Stimulated activated naive B cell treated with anti-CD40 and anti-IgM and Interleukin-4, amounts not matched to agents 10 μg/mL and 1 μg/mL and 100 μg/mL, for 72 hours (primary cell): Measurements from ENCODE around the gene TPCN1.

Experiments used
- ATAC-seq, 2 donors: fragments of 150-1000 bp; cut with Tn5 transposase; replicated peaks; 2 replicates each; pipeline ENCODE4 v1.10.0; 2021; ENCODE audit warnings: moderate library complexity in 1 of 2
- DNase-seq: peaks from one replicate; pipeline ENCODE4 v3.0.0; 2021
- H3K27ac Mint-ChIP-seq: one replicate; pipeline ENCODE4 v1.8.0; 2022; ENCODE audit warnings: mild to moderate bottlenecking, mixed read lengths
- H3K27me3 Mint-ChIP-seq, 2 donors: one replicate each; pipeline ENCODE4 v1.8.0; 2022; ENCODE audit warnings: mixed read lengths in 2 of 2
- H3K36me3 Mint-ChIP-seq, 2 donors: one replicate each; pipeline ENCODE4 v1.8.0; 2022; ENCODE audit warnings: mixed read lengths in 2 of 2, mild to moderate bottlenecking in 1 of 2
- H3K4me1 Mint-ChIP-seq, 2 donors: one replicate each; pipeline ENCODE4 v1.8.0; 2022; ENCODE audit warnings: mixed read lengths in 2 of 2, mild to moderate bottlenecking in 1 of 2
- H3K4me3 Mint-ChIP-seq, 2 donors: one replicate each; pipeline ENCODE4 v1.8.0; 2022; ENCODE audit warnings: mild to moderate bottlenecking in 2 of 2, mixed read lengths in 2 of 2, moderate library complexity in 1 of 2
- H3K9me3 Mint-ChIP-seq, 2 donors: one replicate each; pipeline ENCODE4 v1.8.0; 2022; ENCODE audit warnings: mixed read lengths in 2 of 2, mild to moderate bottlenecking in 1 of 2

Gene TPCN1

GRCh38 chr12:113261847-113262470, 40.7 kb downstream of the TPCN1 start:
- H3K4me3 Mint-ChIP-seq: no peak overlapping the region
- no peak overlapping the region for H3K27ac Mint-ChIP-seq
- peaks cover 36 to 45% of the 10 kb centered on the region in 2 donors for H3K36me3 Mint-ChIP-seq
- no peak for DNase-seq
- peak; percentile 55 to 61 for ATAC-seq
- H3K9me3 Mint-ChIP-seq: no peaks in the 10 kb centered on the region
- H3K27me3 Mint-ChIP-seq: no peaks in the 10 kb centered on the region
- peaks cover 17 to 28% of the 10 kb centered on the region in 2 donors for H3K4me1 Mint-ChIP-seq

DNA sequence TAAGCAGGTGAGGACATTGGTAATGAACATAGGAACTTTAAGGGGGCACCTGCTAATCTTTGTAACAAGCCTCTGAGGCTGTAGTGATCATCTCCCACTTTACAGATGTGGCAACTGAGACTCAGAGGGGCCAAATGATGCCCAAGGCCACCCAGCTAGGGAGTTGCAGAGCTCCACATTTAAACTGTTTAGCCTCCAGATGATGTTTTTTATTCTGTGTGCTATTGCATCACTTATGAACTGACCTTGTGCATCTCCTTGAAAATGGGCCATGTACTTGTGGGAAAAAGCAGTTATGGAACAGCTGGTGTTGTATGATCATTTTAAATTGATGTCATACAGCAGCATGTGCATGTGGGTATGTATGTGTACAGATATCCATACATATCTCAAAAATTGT, 41.4 kb downstream of the TPCN1 start:
- ATAC-seq (no peak), DNase-seq (no peak)
- H3K9me3 Mint-ChIP-seq: no peaks in the 10 kb centered on the region
- no peak overlapping the region for H3K4me3 Mint-ChIP-seq
- peaks cover 17 to 28% of the 10 kb centered on the region in 2 donors for H3K4me1 Mint-ChIP-seq
- H3K27me3 Mint-ChIP-seq: no peaks in the 10 kb centered on the region
- H3K36me3 Mint-ChIP-seq: peaks cover 41 to 52% of the 10 kb centered on the region in 2 donors
- H3K27ac Mint-ChIP-seq: no peak overlapping the region

GRCh38 chr12:113263431-113263963, 42.2 kb downstream of the TPCN1 start:
- Mint-ChIP-seq H3K36me3 (peaks cover 47 to 60% of the 10 kb centered on the region in 2 donors), H3K4me1 (peaks cover 17 to 28% of the 10 kb centered on the region in 2 donors), H3K4me3 (no peak overlapping the region), H3K9me3 (no peaks in the 10 kb centered on the region), H3K27ac (no peak overlapping the region), H3K27me3 (no peaks in the 10 kb centered on the region)
- no peak for DNase-seq
- no peak for ATAC-seq

DNA sequence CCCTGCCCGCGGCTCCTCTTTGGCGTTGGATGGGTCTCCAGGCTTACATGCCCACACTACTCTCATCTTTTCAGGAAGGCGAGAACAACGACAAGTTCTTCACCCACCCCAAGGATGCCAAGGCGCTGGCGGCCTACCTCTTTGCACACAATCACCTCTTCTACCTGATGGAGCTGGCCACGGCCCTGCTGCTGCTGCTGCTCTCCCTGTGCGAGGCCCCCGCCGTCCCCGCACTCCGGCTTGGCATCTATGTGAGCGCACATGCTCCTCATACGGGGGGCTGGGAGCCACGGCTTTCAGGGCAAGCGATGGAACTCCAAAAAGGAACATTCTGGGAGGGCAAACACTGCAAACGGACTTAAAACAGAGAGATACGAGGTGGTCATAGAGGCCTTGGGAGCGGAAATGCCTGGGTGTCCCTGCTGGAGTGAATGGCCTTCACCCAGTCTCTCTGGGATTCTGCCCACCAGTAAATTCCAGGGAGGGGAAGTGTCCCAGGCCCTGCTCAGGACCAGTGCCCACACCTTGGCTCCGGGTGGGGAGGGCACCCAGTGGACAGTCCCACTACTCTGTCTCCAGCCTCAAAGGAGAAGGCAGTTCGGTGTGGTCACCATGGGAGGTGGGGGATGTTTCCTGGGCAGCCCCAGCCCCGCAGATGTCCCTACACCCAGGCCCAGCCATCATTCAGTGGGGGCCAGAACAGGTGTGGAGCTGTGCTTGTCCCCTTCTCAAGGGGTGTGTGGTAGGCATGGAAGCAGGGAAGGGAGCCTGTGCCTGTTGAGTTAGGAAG, 45.0 kb downstream of the TPCN1 start:
- peaks cover 47 to 62% of the 10 kb centered on the region in 2 donors for H3K36me3 Mint-ChIP-seq
- peak overlapping the region; percentile 56 for H3K27ac Mint-ChIP-seq
- peaks cover 5 to 17% of the 10 kb centered on the region in 2 donors for H3K4me1 Mint-ChIP-seq
- no peak for DNase-seq
- H3K9me3 Mint-ChIP-seq: no peaks in the 10 kb centered on the region
- ATAC-seq: no peak
- H3K4me3 Mint-ChIP-seq: no peak overlapping the region
- H3K27me3 Mint-ChIP-seq: no peaks in the 10 kb centered on the region

- ATAC-seq (no peak), DNase-seq (no peak)
- H3K27ac Mint-ChIP-seq: no peak overlapping the region
- no peaks in the 10 kb centered on the region for H3K27me3 Mint-ChIP-seq
- peaks cover 59 to 70% of the 10 kb centered on the region in 2 donors for H3K36me3 Mint-ChIP-seq
- H3K9me3 Mint-ChIP-seq: no peaks in the 10 kb centered on the region
- H3K4me3 Mint-ChIP-seq: no peak overlapping the region
- peaks cover 12 to 22% of the 10 kb centered on the region in 2 donors for H3K4me1 Mint-ChIP-seq
Measured at GRCh38 chr12:113267621-113268020, 46.4 kb downstream of the TPCN1 start.

DNA sequence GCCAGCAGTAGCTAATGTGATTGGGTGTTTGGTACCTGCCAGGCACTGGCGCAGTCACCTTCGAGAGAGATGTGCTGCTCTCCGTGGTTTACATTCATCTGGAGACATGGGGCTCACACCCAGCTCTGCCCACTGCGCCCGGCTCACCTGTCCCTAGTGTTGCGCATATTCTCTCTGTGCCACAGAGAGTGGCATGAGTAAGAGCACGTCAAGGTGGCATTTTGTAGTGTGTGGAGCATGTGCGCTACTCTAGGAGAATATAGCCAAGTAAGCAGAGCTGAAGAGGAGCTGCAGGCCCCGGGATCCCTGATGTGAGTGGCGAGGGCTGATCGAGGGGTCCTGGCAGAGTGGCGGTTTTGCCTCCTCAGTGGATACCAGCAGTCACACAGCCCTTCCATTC, 46.9 kb downstream of the TPCN1 start:
- H3K9me3 Mint-ChIP-seq: no peaks in the 10 kb centered on the region
- no peaks in the 10 kb centered on the region for H3K27me3 Mint-ChIP-seq
- DNase-seq (no peak), ATAC-seq (no peak)
- peaks cover 13 to 22% of the 10 kb centered on the region in 2 donors for H3K4me1 Mint-ChIP-seq
- no peak overlapping the region for H3K4me3 Mint-ChIP-seq
- H3K36me3 Mint-ChIP-seq: peaks cover 64 to 73% of the 10 kb centered on the region in 2 donors
- H3K27ac Mint-ChIP-seq: no peak overlapping the region

DNA sequence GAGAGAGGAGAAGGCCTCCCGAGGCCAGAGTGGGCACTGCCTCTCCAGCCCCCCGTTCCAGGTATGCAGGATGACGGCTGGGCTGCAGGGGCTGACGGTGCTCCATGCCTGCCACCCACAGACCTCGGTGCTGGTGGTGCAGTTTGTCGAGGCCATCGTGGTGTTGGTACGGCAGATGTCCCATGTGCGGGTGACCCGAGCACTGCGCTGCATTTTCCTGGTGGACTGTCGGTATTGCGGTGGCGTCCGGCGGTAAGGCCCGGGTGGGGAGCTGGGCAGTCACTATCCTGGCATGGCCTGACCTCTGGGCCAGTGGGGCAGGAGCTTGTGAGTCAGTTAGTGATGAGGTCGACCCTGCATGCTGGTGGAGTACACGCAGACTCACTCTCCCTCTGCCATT, 47.4 kb downstream of the TPCN1 start:
- no peak for DNase-seq
- ATAC-seq: no peak
- Mint-ChIP-seq H3K27me3 (no peaks in the 10 kb centered on the region), H3K4me1 (peaks cover 13 to 22% of the 10 kb centered on the region in 2 donors), H3K4me3 (no peak overlapping the region), H3K9me3 (no peaks in the 10 kb centered on the region), H3K27ac (no peak overlapping the region), H3K36me3 (peaks cover 65 to 75% of the 10 kb centered on the region in 2 donors)

DNA sequence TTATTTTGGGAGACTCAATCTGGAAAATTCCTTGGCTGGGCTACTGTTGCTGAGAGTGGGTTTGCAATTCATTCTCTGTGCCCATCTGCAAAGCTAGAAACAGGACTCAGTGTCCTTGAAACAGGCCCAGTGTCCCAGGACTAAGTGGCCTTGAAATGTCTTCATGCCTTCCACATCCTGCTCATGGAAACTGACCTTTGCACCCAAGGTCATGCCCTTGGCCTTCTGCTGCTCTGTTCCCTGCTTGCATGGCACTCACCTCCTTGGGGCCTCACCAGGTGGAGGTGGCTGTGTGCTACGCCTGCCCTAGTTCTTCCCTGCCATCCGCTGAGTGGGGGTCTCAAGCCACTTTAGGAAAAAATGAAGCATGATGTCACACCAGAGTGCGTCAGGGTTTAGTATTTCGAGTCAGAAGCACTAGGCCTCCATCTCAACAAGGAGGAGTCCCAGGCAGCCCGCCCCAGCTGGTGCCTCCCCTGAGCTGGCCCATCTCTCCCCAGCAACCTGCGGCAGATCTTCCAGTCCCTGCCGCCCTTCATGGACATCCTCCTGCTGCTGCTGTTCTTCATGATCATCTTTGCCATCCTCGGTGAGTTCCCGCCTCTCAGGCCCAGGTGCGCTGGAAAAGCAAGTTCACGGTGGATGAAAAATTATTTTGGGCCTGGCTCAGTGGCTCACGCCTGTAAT, 48.1 kb downstream of the TPCN1 start:
- Mint-ChIP-seq H3K27ac (peak overlapping the region; percentile 81), H3K9me3 (no peaks in the 10 kb centered on the region), H3K4me3 (no peak overlapping the region), H3K36me3 (peaks cover 66 to 73% of the 10 kb centered on the region in 2 donors), H3K27me3 (no peaks in the 10 kb centered on the region), H3K4me1 (peaks cover 13 to 22% of the 10 kb centered on the region in 2 donors)
- DNase-seq (no peak), ATAC-seq (no peak)

DNA sequence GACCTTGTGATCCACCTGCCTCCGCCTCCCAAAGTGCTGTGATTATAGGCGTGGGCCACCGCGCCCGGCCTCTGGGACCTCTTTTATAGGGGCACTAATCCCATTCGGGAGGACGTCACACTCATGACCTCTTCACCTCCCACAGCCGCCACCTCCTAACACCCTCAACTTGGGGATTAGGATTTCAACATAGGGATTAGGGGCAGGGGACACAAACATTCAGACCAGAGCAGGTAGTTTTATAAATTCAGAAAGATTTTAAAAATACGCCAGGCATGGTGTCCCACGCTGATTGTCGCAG, 49.4 kb downstream of the TPCN1 start:
- Mint-ChIP-seq H3K4me1 (peaks cover 13 to 22% of the 10 kb centered on the region in 2 donors), H3K27me3 (no peaks in the 10 kb centered on the region), H3K27ac (peak overlapping the region; percentile 51), H3K4me3 (no peak overlapping the region), H3K36me3 (peaks cover 70 to 72% of the 10 kb centered on the region in 2 donors), H3K9me3 (no peaks in the 10 kb centered on the region)
- DNase-seq (no peak), ATAC-seq (no peak)

- Mint-ChIP-seq H3K9me3 (no peaks in the 10 kb centered on the region), H3K27ac (peak overlapping the region; percentile 82), H3K4me1 (peaks cover 13 to 22% of the 10 kb centered on the region in 2 donors), H3K4me3 (no peak overlapping the region), H3K27me3 (no peaks in the 10 kb centered on the region), H3K36me3 (peaks cover 67% of the 10 kb centered on the region in 2 donors)
- no peak for DNase-seq
- peak; percentile 31 to 50 for ATAC-seq
Measured at GRCh38 chr12:113271466-113271852, 50.2 kb downstream of the TPCN1 start.

- Mint-ChIP-seq H3K27ac (peak overlapping the region; percentile 82), H3K27me3 (no peaks in the 10 kb centered on the region), H3K4me3 (no peak overlapping the region), H3K36me3 (peaks cover 63 to 68% of the 10 kb centered on the region in 2 donors), H3K4me1 (peaks cover 13 to 22% of the 10 kb centered on the region in 2 donors), H3K9me3 (no peaks in the 10 kb centered on the region)
- peak; percentile 94 to 97 for ATAC-seq
- DNase-seq: peak; percentile 13
Measured at GRCh38 chr12:113271853-113272561, 50.7 kb downstream of the TPCN1 start.

- no peak overlapping the region for H3K27ac Mint-ChIP-seq
- peaks cover 13 to 22% of the 10 kb centered on the region in 2 donors for H3K4me1 Mint-ChIP-seq
- H3K9me3 Mint-ChIP-seq: no peaks in the 10 kb centered on the region
- H3K27me3 Mint-ChIP-seq: no peaks in the 10 kb centered on the region
- ATAC-seq (no peak), DNase-seq (no peak)
- H3K36me3 Mint-ChIP-seq: peaks cover 57 to 60% of the 10 kb centered on the region in 2 donors
- no peak overlapping the region for H3K4me3 Mint-ChIP-seq
Measured at GRCh38 chr12:113273053-113273725, 51.9 kb downstream of the TPCN1 start.

DNA sequence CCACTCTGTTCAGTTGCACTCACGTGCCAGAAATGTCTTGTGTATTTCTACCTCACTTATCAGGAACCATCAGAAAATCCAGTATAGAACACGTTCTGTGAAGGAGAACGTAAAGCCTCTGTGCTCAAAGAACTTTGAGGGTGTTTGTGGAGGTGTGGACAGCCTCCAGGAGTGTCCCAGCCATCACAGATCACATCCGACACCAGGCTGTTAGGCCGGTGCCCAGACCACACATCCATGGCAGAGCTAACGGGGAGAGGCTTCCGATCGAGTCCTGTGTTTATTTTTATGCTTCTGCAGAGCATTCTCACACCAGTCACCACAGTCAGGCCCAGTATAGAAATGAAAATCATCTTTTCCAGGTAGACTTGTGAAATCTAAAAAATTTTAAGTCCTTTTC, 53.6 kb downstream of the TPCN1 start:
- Mint-ChIP-seq H3K27ac (no peak overlapping the region), H3K4me1 (peaks cover 13 to 22% of the 10 kb centered on the region in 2 donors), H3K36me3 (peaks cover 55 to 57% of the 10 kb centered on the region in 2 donors), H3K4me3 (no peak overlapping the region), H3K9me3 (no peaks in the 10 kb centered on the region), H3K27me3 (no peaks in the 10 kb centered on the region)
- DNase-seq: no peak
- no peak for ATAC-seq
